ENCODE data around the gene PROM1.

The PROM1 gene

GRCh38 chr4:16075061-16075460, 8.8 kb downstream of the PROM1 start:
- H3K4me1 ChIP-seq (ENCODE audit: insufficient read depth, low read length, severe bottlenecking), result no peaks in the 10 kb centered on the region
- H3K9me2 ChIP-seq (ENCODE audit: low read depth, low read length), result no peaks in the 10 kb centered on the region
- TF ChIP-seq EZH2 (IDR thresholded peaks at IDR 0.05; ENCODE audit: borderline replicate concordance, low read length) (no peak), CTCF (IDR thresholded peaks at IDR 0.05; ENCODE audit: low read length) (no peak)
- H3K4me2 ChIP-seq (ENCODE audit: low read length), result no peak overlapping the region
- no peaks in the 10 kb centered on the region for H3K36me3 ChIP-seq (ENCODE audit: insufficient read depth, low read length)
- H2AFZ ChIP-seq (ENCODE audit: low read length), result no peak overlapping the region
- no peak overlapping the region for H3K4me3 ChIP-seq (ENCODE audit: low read depth, low read length, poor library complexity, severe bottlenecking)
- no peak overlapping the region for H3K9ac ChIP-seq (ENCODE audit: low read length)
- H3F3A ChIP-seq (ENCODE audit: insufficient read depth, low read length), result no peaks in the 10 kb centered on the region
- no peaks in the 10 kb centered on the region for H3K9me3 ChIP-seq (ENCODE audit: low read length)
- no peaks in the 10 kb centered on the region for H4K20me1 ChIP-seq (ENCODE audit: insufficient read depth, low read length)
- no peak overlapping the region for H3K27ac ChIP-seq (ENCODE audit: low read depth, low read length, poor library complexity, severe bottlenecking)
- no peaks in the 10 kb centered on the region for H3K27me3 ChIP-seq (ENCODE audit: insufficient read depth, low read length)
- H3K79me2 ChIP-seq (ENCODE audit: insufficient read depth, low read length), result no peaks in the 10 kb centered on the region

- H4K20me1 ChIP-seq (ENCODE audit: insufficient read depth, low read length), result no peaks in the 10 kb centered on the region
- H3K4me2 ChIP-seq (ENCODE audit: low read length), result no peak overlapping the region
- no peaks in the 10 kb centered on the region for H3K36me3 ChIP-seq (ENCODE audit: insufficient read depth, low read length)
- no peaks in the 10 kb centered on the region for H3K9me3 ChIP-seq (ENCODE audit: low read length)
- H3F3A ChIP-seq (ENCODE audit: insufficient read depth, low read length), result no peaks in the 10 kb centered on the region
- H3K9ac ChIP-seq (ENCODE audit: low read length), result no peak overlapping the region
- H3K4me3 ChIP-seq (ENCODE audit: low read depth, low read length, poor library complexity, severe bottlenecking), result no peak overlapping the region
- TF ChIP-seq EZH2 (IDR thresholded peaks at IDR 0.05; ENCODE audit: borderline replicate concordance, low read length) (no peak), CTCF (IDR thresholded peaks at IDR 0.05; ENCODE audit: low read length) (no peak)
- H3K27ac ChIP-seq (ENCODE audit: low read depth, low read length, poor library complexity, severe bottlenecking), result no peak overlapping the region
- H3K4me1 ChIP-seq (ENCODE audit: insufficient read depth, low read length, severe bottlenecking), result no peaks in the 10 kb centered on the region
- H3K9me2 ChIP-seq (ENCODE audit: low read depth, low read length), result no peaks in the 10 kb centered on the region
- H3K79me2 ChIP-seq (ENCODE audit: insufficient read depth, low read length), result no peaks in the 10 kb centered on the region
- H3K27me3 ChIP-seq (ENCODE audit: insufficient read depth, low read length), result no peaks in the 10 kb centered on the region
- H2AFZ ChIP-seq (ENCODE audit: low read length), result no peak overlapping the region
Measured at GRCh38 chr4:16072168-16072567, 11.7 kb downstream of the PROM1 start.

GRCh38 chr4:16070203-16070602, 13.6 kb downstream of the PROM1 start:
- no peaks in the 10 kb centered on the region for H3K27me3 ChIP-seq (ENCODE audit: insufficient read depth, low read length)
- H3F3A ChIP-seq (ENCODE audit: insufficient read depth, low read length), result no peaks in the 10 kb centered on the region
- H3K9ac ChIP-seq (ENCODE audit: low read length), result no peak overlapping the region
- H2AFZ ChIP-seq (ENCODE audit: low read length), result no peak overlapping the region
- no peaks in the 10 kb centered on the region for H3K79me2 ChIP-seq (ENCODE audit: insufficient read depth, low read length)
- H3K27ac ChIP-seq (ENCODE audit: low read depth, low read length, poor library complexity, severe bottlenecking), result no peak overlapping the region
- H3K4me3 ChIP-seq (ENCODE audit: low read depth, low read length, poor library complexity, severe bottlenecking), result no peak overlapping the region
- no peaks in the 10 kb centered on the region for H4K20me1 ChIP-seq (ENCODE audit: insufficient read depth, low read length)
- H3K9me2 ChIP-seq (ENCODE audit: low read depth, low read length), result no peaks in the 10 kb centered on the region
- no peaks in the 10 kb centered on the region for H3K36me3 ChIP-seq (ENCODE audit: insufficient read depth, low read length)
- no peaks in the 10 kb centered on the region for H3K9me3 ChIP-seq (ENCODE audit: low read length)
- H3K4me2 ChIP-seq (ENCODE audit: low read length), result no peak overlapping the region
- TF ChIP-seq CTCF (IDR thresholded peaks at IDR 0.05; ENCODE audit: low read length) (no peak), EZH2 (IDR thresholded peaks at IDR 0.05; ENCODE audit: borderline replicate concordance, low read length) (no peak)
- no peaks in the 10 kb centered on the region for H3K4me1 ChIP-seq (ENCODE audit: insufficient read depth, low read length, severe bottlenecking)

Data from OCI-LY1 (cell line).